HepG2 (cell line): Measurements from ENCODE around the gene TNFRSF18. TPM values are rescaled to one million over a fixed set of nuclear protein-coding genes. Genes with fewer than 3 reads are reported as not detected.

ENCODE experiments used
- ATAC-seq: fragments of 200-7000 bp; cut with Tn5 transposase; 3 replicates; pipeline ENCODE4 v1.9.1; 2020; ENCODE audit warnings: mild to moderate bottlenecking, moderate library complexity
- BruUV-seq: library from RNA; stranded (reverse); fragments of 400-500 nt; replicated peaks from 2 replicates; lab custom pipeline; 2021; lab: Mats Ljungman, UMichigan
- CTCF ChIA-PET: fragments of 300-600 bp; formaldehyde crosslinking; extraction: SDS; loops from one replicate; lab custom pipeline; 2021; ENCODE audit warnings: low total read pairs, inconsistent platforms, low intra/inter-chr PET ratio; lab: Yijun Ruan, JAX
- POLR2A ChIA-PET: fragments of 350-600 bp; sonication (Branson Sonifier 250); formaldehyde crosslinking; loops from one replicate; lab custom pipeline; 2020; ENCODE audit warnings: antibody characterized with exemption, inconsistent platforms; lab: Yijun Ruan, JAX
- DNase-seq: peaks from one replicate; pipeline ENCODE4 v3.0.0-alpha.2; 2015; ENCODE audit warnings: low spot score
- FAIRE-seq: peaks from 3 replicates; lab custom pipeline; 2011; peaks lifted over from hg19 to GRCh38; lab: Jason Lieb, UNC
- H2AFZ ChIP-seq: one replicate; pipeline ENCODE4 v1.6.1; 2011; ENCODE audit warnings: low read length, inconsistent platforms
- H3K27ac ChIP-seq: fragments of 300-600 bp; 3 replicates; pipeline ENCODE4 v1.8.0; 2011; ENCODE audit warnings: mixed run types, mild to moderate bottlenecking, mixed read lengths, low read length, inconsistent platforms; ENCODE audit not compliant: insufficient read depth; ENCODE audit errors: extremely low read length
- H3K27me3 ChIP-seq, 2 experiments: fragments of 200-600 bp in 1 of 2; 2 replicates in 1 of 2; 3 replicates in 1 of 2; pipeline versions ENCODE4 v1.6.0 to v1.8.0; 2011; ENCODE audit warnings: low read length in 2 of 2, mild to moderate bottlenecking in 2 of 2, moderate library complexity in 2 of 2, inconsistent platforms in 1 of 2; ENCODE audit not compliant: insufficient read depth in 2 of 2, control insufficient read depth in 1 of 2
- H3K36me3 ChIP-seq, 2 experiments: fragments of 200-600 bp in 1 of 2; replicated peaks in 1 of 2; 2 replicates in 1 of 2; 3 replicates in 1 of 2; pipeline versions ENCODE4 v1.5.1 to v1.8.0; 2011; ENCODE audit warnings: low read length in 2 of 2, inconsistent platforms in 1 of 2; ENCODE audit not compliant: insufficient read depth in 2 of 2, control insufficient read depth in 1 of 2
- H3K4me1 ChIP-seq: 2 replicates; pipeline ENCODE4 v1.5.1; 2012; ENCODE audit warnings: low read length, inconsistent platforms; ENCODE audit not compliant: insufficient read depth
- H3K4me2 ChIP-seq: 2 replicates; pipeline ENCODE4 v1.6.0; 2011; ENCODE audit warnings: low read depth, low read length, inconsistent platforms
- H3K4me3 ChIP-seq, 3 experiments: fragments of 200-600 bp in 1 of 3; sonication (generic), shearing (Covaris generic) in 1 of 3; replicated peaks in 1 of 3; 2 replicates each; pipeline ENCODE4 v1.5.1; 2011 to 2016; ENCODE audit warnings: low read length in 3 of 3, inconsistent platforms in 2 of 3, low read depth in 2 of 3, mild to moderate bottlenecking in 2 of 3, control low read depth in 1 of 3, mixed read lengths in 1 of 3; ENCODE audit not compliant: insufficient read depth in 1 of 3
- H3K79me2 ChIP-seq: one replicate; pipeline ENCODE4 v1.6.1; 2011; ENCODE audit warnings: low read length, inconsistent platforms; ENCODE audit not compliant: insufficient read depth
- H3K9ac ChIP-seq: 2 replicates; pipeline ENCODE4 v1.6.0; 2011; ENCODE audit warnings: mild to moderate bottlenecking, low read depth, low read length, inconsistent platforms; ENCODE audit not compliant: insufficient read depth
- H3K9me3 ChIP-seq: 2 replicates; pipeline ENCODE4 v1.5.1; 2012; ENCODE audit warnings: mild to moderate bottlenecking, low read length
- H4K20me1 ChIP-seq: 2 replicates; pipeline ENCODE4 v1.6.0; 2011; ENCODE audit warnings: inconsistent platforms, mild to moderate bottlenecking, low read length, moderate library complexity; ENCODE audit not compliant: insufficient read depth
- AGO2 ChIP-seq: fragments of 200-400 bp; formaldehyde crosslinking; optimal IDR thresholded peaks from 2 replicates; pipeline ENCODE3; 2017; ENCODE audit warnings: mild to moderate bottlenecking, low read depth, low read length, moderate library complexity
- DMAP1 ChIP-seq: IDR thresholded peaks from 2 replicates; pipeline ENCODE4 v1.6.1; 2016
- HES4 ChIP-seq: sonication (generic); formaldehyde crosslinking; IDR thresholded peaks from 2 replicates; pipeline ENCODE4 v1.9.0; 2021; ENCODE audit warnings: mild to moderate bottlenecking, missing genetic modification reagents, borderline replicate concordance
- KAT7 ChIP-seq: IDR thresholded peaks from 2 replicates; pipeline ENCODE4 v1.6.1; 2018; ENCODE audit warnings: borderline replicate concordance, missing compliant biosample characterization
- KLF16 ChIP-seq, 2 experiments: sonication (generic) in 1 of 2; formaldehyde crosslinking in 1 of 2; IDR thresholded peaks; 2 replicates each; pipeline versions ENCODE4 v1.6.1 to v1.8.0; 2016 to 2023; ENCODE audit warnings: missing genetic modification reagents in 2 of 2, missing compliant biosample characterization in 1 of 2
- KMT2B ChIP-seq: IDR thresholded peaks from 2 replicates; pipeline ENCODE4 v1.6.1; 2016; ENCODE audit warnings: missing genetic modification reagents, missing compliant biosample characterization
- MEIS1 ChIP-seq: sonication (generic); formaldehyde crosslinking; IDR thresholded peaks from 2 replicates; pipeline ENCODE4 v1.9.0; 2021; ENCODE audit warnings: mild to moderate bottlenecking, missing genetic modification reagents, moderate library complexity, borderline replicate concordance
- NR2F1 ChIP-seq, 2 experiments: fragments of 450-650 bp in 1 of 2; formaldehyde crosslinking in 1 of 2; IDR thresholded peaks; 2 replicates each; pipeline versions ENCODE4 v1.5.0 to v1.6.1; 2016 to 2020; ENCODE audit warnings: mild to moderate bottlenecking in 1 of 2, missing compliant biosample characterization in 1 of 2, missing genetic modification reagents in 1 of 2, moderate library complexity in 1 of 2
- PHF8 ChIP-seq: sonication (generic); formaldehyde crosslinking; IDR thresholded peaks from 2 replicates; pipeline ENCODE4 v1.5.0; 2020; ENCODE audit warnings: missing genetic modification reagents
- RBM39 ChIP-seq: fragments of 200-400 bp; formaldehyde crosslinking; IDR thresholded peaks from one replicate; pipeline ENCODE4 v1.6.1; 2018; ENCODE audit warnings: antibody characterized with exemption, mild to moderate bottlenecking, low read depth, low read length; ENCODE audit not compliant: poor library complexity, severe bottlenecking
- SALL1 ChIP-seq: sonication (generic); formaldehyde crosslinking; IDR thresholded peaks from 2 replicates; pipeline ENCODE4 v1.8.0; 2022; ENCODE audit warnings: mild to moderate bottlenecking, missing genetic modification reagents
- TEAD3 ChIP-seq: optimal IDR thresholded peaks from 2 replicates; pipeline ENCODE3; 2016; ENCODE audit warnings: borderline replicate concordance
- TMF1 ChIP-seq: sonication (generic); formaldehyde crosslinking; IDR thresholded peaks from 2 replicates; pipeline ENCODE4 v1.8.1; 2022; ENCODE audit warnings: low read depth, missing genetic modification reagents
- ZBTB43 ChIP-seq: sonication (generic); formaldehyde crosslinking; conservative IDR thresholded peaks from 2 replicates; pipeline ENCODE4 v1.4.0; 2020; ENCODE audit warnings: missing genetic modification reagents
- ZBTB8A ChIP-seq: sonication (generic); formaldehyde crosslinking; IDR thresholded peaks from 2 replicates; pipeline ENCODE4 v1.4.0; 2020; ENCODE audit warnings: mild to moderate bottlenecking, low read depth, missing genetic modification reagents, borderline replicate concordance
- ZFP82 ChIP-seq: sonication (generic); formaldehyde crosslinking; IDR thresholded peaks from 2 replicates; pipeline ENCODE4 v1.5.1; 2020; ENCODE audit warnings: mild to moderate bottlenecking, missing genetic modification reagents, borderline replicate concordance
- ZNF230 ChIP-seq: sonication (generic); formaldehyde crosslinking; IDR thresholded peaks from 2 replicates; pipeline ENCODE4 v1.4.0; 2020; ENCODE audit warnings: mild to moderate bottlenecking, missing genetic modification reagents
- ZNF235 ChIP-seq: sonication (generic); formaldehyde crosslinking; IDR thresholded peaks from 2 replicates; pipeline ENCODE4 v1.8.1; 2023; ENCODE audit warnings: mild to moderate bottlenecking, missing genetic modification reagents, borderline replicate concordance
- ZNF276 ChIP-seq: sonication (generic); formaldehyde crosslinking; IDR thresholded peaks from 2 replicates; pipeline ENCODE4 v1.4.0; 2020; ENCODE audit warnings: mild to moderate bottlenecking, low read depth, missing genetic modification reagents
- ZNF383 ChIP-seq: sonication (generic); formaldehyde crosslinking; IDR thresholded peaks from 2 replicates; pipeline ENCODE4 v1.4.0; 2020; ENCODE audit warnings: missing genetic modification reagents, mild to moderate bottlenecking, borderline replicate concordance
- ZNF468 ChIP-seq: sonication (generic); formaldehyde crosslinking; IDR thresholded peaks from 2 replicates; pipeline ENCODE4 v1.8.0; 2022; ENCODE audit warnings: mild to moderate bottlenecking, moderate library complexity, missing genetic modification reagents
- ZNF788 ChIP-seq: sonication (generic); formaldehyde crosslinking; IDR thresholded peaks from 2 replicates; pipeline ENCODE4 v1.5.0; 2020; ENCODE audit warnings: mild to moderate bottlenecking, missing genetic modification reagents, borderline replicate concordance
- ZNF891 ChIP-seq: sonication (generic); formaldehyde crosslinking; IDR thresholded peaks from 2 replicates; pipeline ENCODE4 v1.5.0; 2020; ENCODE audit warnings: mild to moderate bottlenecking, missing genetic modification reagents
- WGBS: methylation state at CpG from one replicate; pipeline ENCODE4 v1.1.6; 2017; ENCODE audit warnings: low lambda C conversion rate; 5-methylcytosine and 5-hydroxymethylcytosine counted together
- in situ Hi-C: cut with HindIII; loops from 2 replicates; pipeline ENCODE4 v1.10.0; 2017; ENCODE audit warnings: low pct_unique_long_range_greater_than_20kb; ENCODE audit not compliant: extremely low pct_ligation_motif_present
- intact Hi-C: fragments of 100-400 bp; cut with micrococcal nuclease; formaldehyde crosslinking; loops from one replicate; pipeline ENCODE4 v1.10.0; 2022; ENCODE audit not compliant: unreplicated experiment
- polyA plus RNA-seq, 8 experiments: library from polyadenylated mRNA; depleted of rRNA in 3 of 8; stranded (reverse) in 7 of 8; unstranded in 1 of 8; fragments of >200 nt; fragmentation: Illumina TruSeq in 4 of 8; extraction: Trizol in 4 of 8; gene quantifications; 2 replicates each; pipeline versions ENCODE4 v1.2.1 to v1.2.3, GENCODE V29; 2011 to 2016; ENCODE audit warnings: low read depth in 4 of 8, missing spikeins in 1 of 8, mixed read lengths in 1 of 8; ENCODE audit not compliant: insufficient read depth in 1 of 8
- total RNA-seq, 5 experiments: library from RNA; depleted of rRNA; stranded (reverse); fragments of >200 nt; fragmentation: Illumina TruSeq; extraction: Trizol; gene quantifications; 2 replicates each; pipeline ENCODE4 v1.2.3, GENCODE V29; 2016; ENCODE audit warnings: low read depth in 1 of 5

TNFRSF18 gene
- total and polyA plus RNA-seq, 2 of the 13 experiments (the other 11 are each of a cell fraction or from before 2014, with no cell fraction given) = not detected

GRCh38 chr1:1165485-1165884, 40.9 kb downstream of the TNFRSF18 start:
- H4K20me1 ChIP-seq = no peaks in the 10 kb centered on the region
- WGBS = 16% methylated on average over 6 of the region's 12 CpGs
- H3K79me2 ChIP-seq = no peaks in the 10 kb centered on the region
- BruUV-seq = no TSS peak
- no peak for FAIRE-seq
- peak overlapping the region; percentile 47 to 68 (median 67) for H3K4me3 ChIP-seq
- POLR2A ChIA-PET = interaction anchor here (1.4 to 7.4 kb wide), 12 partner anchors 9 to 159 kb away, joined by 4 to 93 read pairs (median 7); partner anchors contain the start of genes AGRN and SDF4
- H3K27me3 ChIP-seq = no peaks in the 10 kb centered on the region
- CTCF ChIA-PET = no interaction called here
- H3K36me3 ChIP-seq = no peaks in the 10 kb centered on the region
- ATAC-seq = peak; percentile 5; the same call in 1 of the 3 replicates
- in situ Hi-C loops (no loop called here), intact Hi-C loops (no loop called here)
- H2AFZ ChIP-seq = no peak overlapping the region
- H3K9me3 ChIP-seq = no peaks in the 10 kb centered on the region
- H3K4me2 ChIP-seq = peak overlapping the region; percentile 82
- H3K4me1 ChIP-seq = peaks cover 56% of the 10 kb centered on the region
- peak overlapping the region; percentile 63 for H3K9ac ChIP-seq
- DNase-seq = no peak
- peak overlapping the region; percentile 25 for H3K27ac ChIP-seq
- TF ChIP-seq ZNF235 (CRISPR knock-in tag) = no peak
- TF ChIP-seq SALL1 = 0 out of 2 replicates have a peak, but pooled peaks have one; percentile 2
- peak; percentile 35 for TF ChIP-seq AGO2
- TF ChIP-seq KMT2B = 0 out of 2 replicates have a peak, but pooled peaks have one; percentile 28
- TF ChIP-seq ZBTB8A (CRISPR knock-in tag) = peak; percentile 85; the same call in 1 of the 2 replicates
- 0 out of 2 replicates have a peak, but pooled peaks have one; percentile 38 for TF ChIP-seq ZNF383 (CRISPR knock-in tag)
- TF ChIP-seq KAT7 (CRISPR knock-in tag) = no peak
- TF ChIP-seq ZNF276 (CRISPR knock-in tag) = 0 out of 2 replicates have a peak, but pooled peaks have one; percentile 36
- TF ChIP-seq TEAD3 (CRISPR knock-in tag) = peak; percentile 48
- 0 out of 2 replicates have a peak, but pooled peaks have one; percentile 53 for TF ChIP-seq MEIS1 (CRISPR knock-in tag)
- TF ChIP-seq DMAP1 = no peak
- TF ChIP-seq HES4 (CRISPR knock-in tag) = peak; percentile 77; the same call in 1 of the 2 replicates
- TF ChIP-seq RBM39 = peak; percentile 11
- no peak for TF ChIP-seq PHF8 (CRISPR knock-in tag)
- TF ChIP-seq ZNF891 (CRISPR knock-in tag) = 0 out of 2 replicates have a peak, but pooled peaks have one; percentile 40
- TF ChIP-seq ZNF788 (CRISPR knock-in tag) = peak; percentile 11; the same call in 1 of the 2 replicates
- no peak for TF ChIP-seq ZNF468
- peak; percentile 35; the same call in 1 of the 2 replicates for TF ChIP-seq ZFP82 (CRISPR knock-in tag)
- TF ChIP-seq NR2F1 (CRISPR knock-in tag; IDR thresholded peaks at IDR 0.05) = no peak
- TF ChIP-seq TMF1 (CRISPR knock-in tag) = peak; percentile 10; the same call in 1 of the 2 replicates
- no peak for TF ChIP-seq ZBTB43 (CRISPR knock-in tag)
- 0 out of 4 replicates have a peak, but pooled peaks of 1 of the 2 experiments have one; percentile 11 for TF ChIP-seq KLF16 (CRISPR knock-in tag; IDR thresholded peaks at IDR 0.05)
- 0 out of 2 replicates have a peak, but pooled peaks have one; percentile 59 for TF ChIP-seq ZNF230
